ENCODE data around the gene STAT6.
A peak's percentile ranks its signal among the peaks of the same experiment; 100 is the strongest.

Gene STAT6

GRCh38 chr12:57063991-57064685, 47.0 kb downstream of the STAT6 start:
- TF ChIP-seq CTCF (IDR thresholded peaks at IDR 0.05; ENCODE audit: low read depth, low read length, poor library complexity, severe bottlenecking) (no peak), EZH2phosphoT487 (IDR thresholded peaks at IDR 0.05; ENCODE audit: borderline replicate concordance, low read length) (no peak)
- peak overlapping the region; percentile 67 for H3K27ac ChIP-seq (ENCODE audit: low read depth, low read length)
- peaks cover 23% of the 10 kb centered on the region for H3F3A ChIP-seq (ENCODE audit: control insufficient read depth, insufficient read depth)
- peak overlapping the region; percentile 31; the same call in 1 of the 2 replicates for H3K4me3 ChIP-seq (ENCODE audit: low read length)
- peaks cover 51% of the 10 kb centered on the region for H3K4me1 ChIP-seq (ENCODE audit: control insufficient read depth, low read length)
- H3K79me2 ChIP-seq (ENCODE audit: control insufficient read depth, low read length): peaks cover 17% of the 10 kb centered on the region
- peaks cover 82% of the 10 kb centered on the region for H3K36me3 ChIP-seq (ENCODE audit: control insufficient read depth, low read length)
- H4K20me1 ChIP-seq (ENCODE audit: control insufficient read depth, insufficient read depth, low read depth, low read length): no peaks in the 10 kb centered on the region
- H3K27me3 ChIP-seq (ENCODE audit: control insufficient read depth, low read length): no peaks in the 10 kb centered on the region
- no peaks in the 10 kb centered on the region for H3K9me3 ChIP-seq (ENCODE audit: control insufficient read depth, insufficient read depth, low read length)
- H3K4me2 ChIP-seq (ENCODE audit: low read length): peak overlapping the region; percentile 60
- H3K9me2 ChIP-seq (replicated peaks; ENCODE audit: control insufficient read depth, low read length): no peaks in the 10 kb centered on the region

- Histone ChIP-seq H3K79me2 (ENCODE audit: control insufficient read depth, low read length) (no peaks in the 10 kb centered on the region), H3K27ac (ENCODE audit: low read depth, low read length) (0 out of 2 replicates have a peak overlapping the region, but pooled peaks have one; percentile 1), H3K9me2 (replicated peaks; ENCODE audit: control insufficient read depth, low read length) (no peaks in the 10 kb centered on the region), H4K20me1 (ENCODE audit: control insufficient read depth, insufficient read depth, low read depth, low read length) (0 out of 2 replicates have a peak, but pooled peaks cover 5% of the 10 kb centered on the region), H3K36me3 (ENCODE audit: control insufficient read depth, low read length) (peaks cover 75% of the 10 kb centered on the region), H3F3A (ENCODE audit: control insufficient read depth, insufficient read depth) (peaks cover 19% of the 10 kb centered on the region), H3K9me3 (ENCODE audit: control insufficient read depth, insufficient read depth, low read length) (no peaks in the 10 kb centered on the region), H3K27me3 (ENCODE audit: control insufficient read depth, low read length) (no peaks in the 10 kb centered on the region), H3K4me2 (ENCODE audit: low read length) (peak overlapping the region; percentile 26; the same call in 1 of the 2 replicates), H3K4me1 (ENCODE audit: control insufficient read depth, low read length) (peaks cover 37% of the 10 kb centered on the region), H3K4me3 (ENCODE audit: low read length) (no peak overlapping the region)
- no peak for TF ChIP-seq EZH2phosphoT487 (IDR thresholded peaks at IDR 0.05; ENCODE audit: borderline replicate concordance, low read length)
- TF ChIP-seq CTCF (IDR thresholded peaks at IDR 0.05; ENCODE audit: low read depth, low read length, poor library complexity, severe bottlenecking): no peak
Observed at GRCh38 chr12:57058454-57058853, 52.7 kb downstream of the STAT6 start.

GRCh38 chr12:57057067-57057751, 54.0 kb downstream of the STAT6 start:
- Histone ChIP-seq H3K4me3 (ENCODE audit: low read length) (no peak overlapping the region), H3K79me2 (ENCODE audit: control insufficient read depth, low read length) (no peaks in the 10 kb centered on the region), H3K9me3 (ENCODE audit: control insufficient read depth, insufficient read depth, low read length) (no peaks in the 10 kb centered on the region), H3K4me1 (ENCODE audit: control insufficient read depth, low read length) (peaks cover 29% of the 10 kb centered on the region), H4K20me1 (ENCODE audit: control insufficient read depth, insufficient read depth, low read depth, low read length) (0 out of 2 replicates have a peak, but pooled peaks cover 5% of the 10 kb centered on the region), H3F3A (ENCODE audit: control insufficient read depth, insufficient read depth) (peaks cover 14% of the 10 kb centered on the region), H3K27ac (ENCODE audit: low read depth, low read length) (no peak overlapping the region), H3K27me3 (ENCODE audit: control insufficient read depth, low read length) (no peaks in the 10 kb centered on the region), H3K36me3 (ENCODE audit: control insufficient read depth, low read length) (peaks cover 65% of the 10 kb centered on the region), H3K4me2 (ENCODE audit: low read length) (no peak overlapping the region), H3K9me2 (replicated peaks; ENCODE audit: control insufficient read depth, low read length) (no peaks in the 10 kb centered on the region)
- TF ChIP-seq CTCF (IDR thresholded peaks at IDR 0.05; ENCODE audit: low read depth, low read length, poor library complexity, severe bottlenecking): no peak
- no peak for TF ChIP-seq EZH2phosphoT487 (IDR thresholded peaks at IDR 0.05; ENCODE audit: borderline replicate concordance, low read length)

Measured in DOHH2 (cell line).